ENCODE results near the gene NFYC.

Gene NFYC

GRCh38 chr1:40798366-40799281 lies 107.1 kb downstream of the NFYC start:
- DNase-seq, result no peak

- no peak for DNase-seq
These were observed 107.9 kb downstream of the NFYC start for GRCh38 chr1:40799351-40799867.

- DNase-seq, result no peak
These were observed 110.2 kb downstream of the NFYC start for GRCh38 chr1:40801742-40802077.

DNA sequence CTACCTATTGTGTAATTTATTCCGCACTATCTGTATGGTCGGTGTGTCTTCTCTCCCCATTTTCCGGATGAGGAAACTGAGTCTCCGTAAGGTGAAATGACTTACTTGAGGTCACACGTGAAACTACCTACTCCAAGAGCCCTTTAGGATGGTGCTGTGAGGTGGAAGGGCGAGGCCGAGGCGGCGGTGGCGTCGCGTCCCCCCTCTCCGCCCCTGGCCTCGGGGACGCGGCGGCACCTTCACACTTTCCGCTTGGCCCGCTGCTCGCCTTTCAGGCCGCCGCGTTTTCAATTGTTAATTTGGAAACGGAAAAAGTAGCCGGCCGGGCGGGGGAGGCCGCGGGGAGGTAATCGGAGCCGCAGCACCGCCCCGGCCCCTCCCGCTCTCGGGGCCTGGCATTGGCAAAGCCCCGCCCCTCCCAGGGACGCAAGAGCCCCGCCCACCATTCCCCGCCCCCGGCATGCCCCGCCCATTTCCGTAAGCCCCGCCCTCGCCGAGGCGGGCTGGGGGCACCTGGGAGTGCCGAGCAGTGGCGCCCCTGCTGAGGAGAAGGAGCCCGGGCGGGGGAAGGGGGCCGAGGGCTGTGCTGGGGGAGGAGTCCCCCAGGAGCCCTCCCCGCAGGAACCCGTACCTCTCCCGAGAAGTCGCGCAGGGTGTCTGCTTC lies 110.7 kb downstream of the NFYC start:
- peak; percentile 78 for DNase-seq

DNA sequence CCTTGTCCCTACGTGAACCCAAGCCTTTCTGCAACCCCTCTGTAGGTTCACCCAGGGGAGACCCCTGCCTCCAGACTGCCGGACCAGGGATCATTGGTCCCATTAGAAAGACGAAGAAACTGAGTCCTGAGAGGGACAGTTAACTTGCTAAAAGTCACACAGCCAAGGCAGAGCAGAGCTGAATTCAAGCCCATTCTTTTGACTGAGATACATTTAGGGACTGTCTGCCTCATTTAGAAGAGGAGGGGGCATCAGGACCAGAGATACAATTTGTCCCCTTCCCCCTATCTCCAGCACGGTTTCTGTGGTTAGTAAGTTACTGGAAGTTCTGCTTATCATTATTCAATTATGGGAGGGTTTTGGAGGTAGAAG lies 111.2 kb downstream of the NFYC start:
- DNase-seq, result no peak

DNA sequence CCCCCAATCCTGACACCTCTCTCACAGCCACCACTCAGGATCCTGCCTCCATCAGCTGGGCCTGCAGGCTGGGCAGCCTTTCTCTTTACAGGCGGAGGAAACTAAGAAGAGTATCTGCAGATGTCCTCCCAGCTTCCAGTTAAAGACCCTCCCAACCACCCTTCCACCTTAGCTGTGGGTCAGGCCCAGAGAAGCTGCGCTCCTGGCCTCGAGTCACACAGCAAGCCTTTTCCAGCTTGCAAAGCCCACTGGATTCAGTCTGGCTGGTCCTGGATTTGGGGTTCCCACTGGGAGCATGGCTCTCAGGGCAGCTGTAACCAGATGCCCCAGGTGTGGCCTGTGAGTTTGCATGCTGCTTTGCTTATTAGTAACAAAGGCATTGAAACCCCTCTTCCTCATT lies 111.9 kb downstream of the NFYC start:
- DNase-seq, result no peak

DNA sequence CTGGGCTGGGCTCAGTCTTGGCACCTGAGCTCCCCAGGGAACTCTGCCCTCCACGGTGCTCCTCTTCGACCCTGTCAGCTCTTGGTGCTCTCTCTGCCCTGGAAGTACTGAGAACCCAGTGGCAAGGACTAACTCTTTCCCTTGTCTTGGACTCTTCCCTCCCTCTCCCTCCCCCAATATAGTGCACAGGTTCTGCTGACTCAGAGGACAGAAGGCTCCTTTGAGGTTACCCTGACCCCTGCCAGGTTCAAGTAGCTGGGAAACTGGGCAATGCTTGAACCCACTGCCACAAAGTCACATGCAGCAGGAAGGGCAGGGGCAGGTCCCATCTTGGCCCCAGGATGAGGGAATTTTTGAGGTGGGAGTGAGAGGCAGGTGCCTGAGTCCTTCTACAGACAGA lies 112.4 kb downstream of the NFYC start:
- DNase-seq, result no peak

DNA sequence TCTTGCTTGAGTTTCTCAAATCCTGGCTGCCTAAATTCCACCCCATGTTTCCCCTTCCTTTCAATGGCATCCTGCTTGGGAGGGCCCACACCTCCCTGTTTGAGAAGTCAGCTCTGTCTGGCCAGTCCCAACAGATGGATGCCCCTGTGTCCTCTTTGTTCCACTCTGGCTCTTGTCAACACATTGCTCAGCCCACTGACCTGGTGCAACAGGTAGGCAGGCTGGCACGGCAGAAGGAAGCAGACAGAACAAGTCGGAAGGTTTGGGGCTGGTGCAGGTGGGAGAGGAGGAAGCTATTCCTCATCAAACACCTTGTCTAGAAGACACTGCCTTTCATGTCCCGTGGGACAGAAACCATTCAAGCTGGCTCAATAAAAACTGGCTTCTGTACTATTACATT lies 114.7 kb downstream of the NFYC start:
- DNase-seq, result no peak

DNA sequence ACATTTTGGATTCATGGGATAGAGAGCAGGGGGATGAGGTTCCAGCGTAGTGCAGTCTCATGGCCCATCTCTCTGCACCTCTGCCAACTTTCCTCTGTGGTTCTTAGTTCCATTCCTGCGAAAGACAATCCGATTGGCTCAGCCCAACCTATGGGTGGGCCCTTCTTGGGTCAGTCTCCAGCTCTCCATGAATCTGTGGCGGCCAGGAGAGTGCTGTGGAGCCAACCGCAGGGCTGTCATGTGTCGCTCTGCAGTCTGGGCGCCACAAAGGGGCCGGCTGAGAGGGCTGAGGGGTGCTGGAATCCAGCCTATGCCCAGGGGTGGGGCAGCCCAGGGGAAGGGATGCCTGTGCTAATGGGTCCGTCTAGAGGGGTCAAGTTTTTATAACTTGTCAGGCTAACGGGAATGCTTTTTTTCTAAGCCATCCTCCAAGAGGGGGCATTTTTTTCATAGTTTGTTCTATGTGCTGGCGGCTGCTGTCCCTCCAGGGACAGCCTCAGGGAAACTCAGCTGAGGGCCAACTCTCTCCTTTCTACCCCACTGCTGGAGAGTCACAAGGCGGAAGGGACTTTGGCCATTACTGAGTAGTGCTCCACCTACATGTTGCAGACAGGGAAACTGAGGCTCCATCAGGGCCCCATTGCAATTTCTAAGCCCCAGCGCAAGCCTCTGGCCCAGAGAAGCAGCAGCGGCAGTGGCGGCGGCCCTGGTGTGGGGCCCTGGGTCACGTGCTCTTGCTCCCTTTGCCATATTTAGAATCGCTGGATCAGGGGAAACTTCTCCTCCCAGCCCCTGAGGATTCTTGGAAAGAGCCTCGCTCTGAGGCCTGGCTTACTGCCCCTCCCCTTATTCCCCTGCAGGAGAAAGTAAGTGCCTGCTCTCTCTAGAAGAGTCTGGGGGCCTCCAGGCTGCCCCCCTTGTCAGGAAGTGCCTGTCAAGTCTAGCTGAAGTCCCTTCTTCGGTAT lies 115.5 kb downstream of the NFYC start:
- DNase-seq, result no peak

DNA sequence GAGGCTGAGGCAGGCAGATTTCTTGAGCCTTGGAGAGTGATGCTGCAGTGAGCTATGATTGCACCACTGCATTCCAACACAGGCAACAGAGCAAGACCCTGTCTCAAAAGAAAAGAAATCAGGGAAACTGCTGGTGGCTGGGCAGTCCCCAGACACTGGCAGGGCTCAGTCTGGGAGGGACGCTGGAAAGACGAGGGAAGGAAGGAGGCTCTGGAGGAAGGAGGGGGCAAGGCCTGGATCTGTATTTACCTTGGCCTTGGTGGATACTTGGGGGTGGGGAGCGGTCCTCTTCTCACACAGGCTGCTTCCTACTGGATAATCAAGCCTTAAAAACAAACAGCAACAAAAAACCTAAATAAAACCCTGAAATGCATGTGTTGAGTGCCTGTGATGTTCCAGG lies 116.5 kb downstream of the NFYC start:
- no peak for DNase-seq

GRCh38 chr1:40808444-40808843 lies 116.9 kb downstream of the NFYC start:
- DNase-seq, result no peak

GRCh38 chr1:40808909-40809308 lies 117.4 kb downstream of the NFYC start:
- no peak for DNase-seq

GRCh38 chr1:40810927-40811326 lies 119.4 kb downstream of the NFYC start:
- DNase-seq, result no peak

GRCh38 chr1:40815420-40815819 lies 123.9 kb downstream of the NFYC start:
- DNase-seq, result no peak

DNA sequence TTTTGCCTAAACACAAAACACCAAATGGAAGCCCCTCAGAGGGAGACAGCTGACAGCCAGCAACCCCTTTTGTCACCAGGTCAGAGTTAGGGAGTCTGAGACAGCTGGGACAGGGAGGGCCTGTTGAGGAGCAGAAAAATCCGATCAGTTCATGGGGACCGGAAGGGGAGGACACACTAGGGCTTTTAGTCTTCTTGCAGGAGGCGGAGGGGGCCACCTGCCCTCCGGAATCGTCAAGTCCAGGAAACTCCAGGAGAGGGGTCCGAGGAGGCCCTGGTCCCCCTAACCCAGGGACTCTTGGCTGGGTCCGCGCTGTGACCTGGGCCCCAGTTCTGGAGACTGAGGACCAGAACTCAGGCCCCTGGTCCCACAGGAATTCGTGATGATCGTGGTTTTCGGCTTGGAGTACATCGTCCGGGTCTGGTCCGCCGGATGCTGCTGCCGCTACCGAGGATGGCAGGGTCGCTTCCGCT lies 126.3 kb downstream of the NFYC start:
- no peak for DNase-seq

GRCh38 chr1:40818264-40818961 lies 126.9 kb downstream of the NFYC start:
- peak; percentile 85 for DNase-seq

GRCh38 chr1:40819101-40819500 lies 127.6 kb downstream of the NFYC start:
- DNase-seq, result no peak

GRCh38 chr1:40820251-40820797 lies 128.8 kb downstream of the NFYC start:
- DNase-seq, result no peak

Measured in CD4-positive, alpha-beta T cell treated with Interleukin-4 for 4 hours (primary cell).